CD4-positive, alpha-beta T cell treated with Interleukin-4 for 1 hour (primary cell): Measurements from ENCODE around the gene CLCF1.

Experiments
- DNase-seq, 2 donors: peaks; one replicate each; pipeline ENCODE4 v3.0.0-alpha.2; 2020 to 2022

The CLCF1 gene

GRCh38 chr11:67395555-67396258 lies 22.3 kb upstream of the CLCF1 start:
- DNase-seq, result no peak

- no peak for DNase-seq
Observed at GRCh38 chr11:67393990-67394389, 20.6 kb upstream of the CLCF1 start.

- no peak for DNase-seq
Observed at GRCh38 chr11:67393437-67393836, 20.0 kb upstream of the CLCF1 start.

GRCh38 chr11:67392183-67392715 lies 18.9 kb upstream of the CLCF1 start:
- DNase-seq, result no peak

GRCh38 chr11:67391304-67392182 lies 18.1 kb upstream of the CLCF1 start, which contains the start of gene RAD9A:
Gene RAD9A, plus strand, starts transcription at chr11:67391986. Its CDS starts 59 bp downstream, at chr11:67392045.
- DNase-seq, result peak; percentile 90 to 92

GRCh38 chr11:67390947-67391303 lies 17.5 kb upstream of the CLCF1 start:
- no peak for DNase-seq

- DNase-seq, result peak; percentile 63 to 68
Observed at GRCh38 chr11:67389477-67389876, 16.1 kb upstream of the CLCF1 start.

- no peak for DNase-seq
Observed at GRCh38 chr11:67387518-67387917, 14.1 kb upstream of the CLCF1 start.

GRCh38 chr11:67387069-67387468 lies 13.7 kb upstream of the CLCF1 start:
- no peak for DNase-seq

GRCh38 chr11:67384851-67385366 lies 11.5 kb upstream of the CLCF1 start:
- no peak for DNase-seq

- peak; percentile 86 to 88 for DNase-seq
Observed at GRCh38 chr11:67382276-67383136, 9.1 kb upstream of the CLCF1 start.

GRCh38 chr11:67381244-67381972 lies 8.0 kb upstream of the CLCF1 start:
- DNase-seq, result no peak

GRCh38 chr11:67379061-67380058 lies 6.0 kb upstream of the CLCF1 start:
- no peak for DNase-seq

- no peak for DNase-seq
Observed at GRCh38 chr11:67378544-67378943, 5.1 kb upstream of the CLCF1 start.

- no peak for DNase-seq
Observed at GRCh38 chr11:67376873-67377808, 3.7 kb upstream of the CLCF1 start.

GRCh38 chr11:67376063-67376820 lies 2.8 kb upstream of the CLCF1 start:
- no peak for DNase-seq

GRCh38 chr11:67375320-67376055 lies 2.1 kb upstream of the CLCF1 start:
- DNase-seq, result no peak
